Measurements from ENCODE around the gene LMBR1.

DNA sequence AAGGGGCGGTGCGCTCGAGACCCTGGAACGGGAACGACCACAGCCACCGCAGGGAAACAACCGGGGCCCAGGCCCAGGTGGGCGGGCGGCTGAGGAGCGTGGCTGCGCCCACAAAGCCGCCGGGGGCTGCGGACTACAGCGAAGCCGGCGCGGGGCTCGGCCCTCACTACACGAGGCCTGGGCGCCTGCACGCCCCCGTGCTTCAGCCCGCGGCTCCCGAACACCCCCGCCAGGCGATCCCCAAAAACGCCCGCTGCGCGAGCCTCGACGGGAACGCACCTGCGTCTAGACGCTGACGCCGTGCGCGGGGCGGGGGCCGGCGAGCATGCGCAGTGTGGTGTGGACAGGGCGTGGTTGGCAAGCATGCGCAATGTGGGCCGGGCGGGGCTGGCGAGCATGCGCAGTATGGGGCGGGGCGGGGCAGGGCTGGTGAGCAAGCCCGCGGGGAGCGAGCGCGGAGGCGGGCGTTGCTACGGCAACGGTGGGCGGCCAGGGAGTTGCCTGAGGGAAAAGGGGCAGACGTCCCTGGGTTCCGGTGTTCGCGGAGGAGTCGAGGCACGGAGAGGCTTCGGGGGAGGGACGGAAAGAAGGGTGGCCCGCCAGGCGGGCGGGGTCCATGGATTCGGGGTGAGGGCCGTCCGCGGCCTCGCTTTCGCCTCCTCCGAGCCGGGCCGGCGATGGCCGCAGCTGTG, 252.6 kb downstream of the LMBR1 start, which contains the start of gene RNF32:
- TF ChIP-seq RAD21 (IDR thresholded peaks at IDR 0.05; ENCODE audit: low read length) (no peak), POLR2A (IDR thresholded peaks at IDR 0.05; ENCODE audit: low read depth, low read length) (peak; percentile 63; the same call in 1 of the 2 replicates), CTCF (conservative IDR thresholded peaks at IDR 0.05; ENCODE audit: low read depth, low read length) (no peak), RCOR1 (IDR thresholded peaks at IDR 0.05; ENCODE audit: insufficient replicate concordance, low read length) (no peak), MAZ (IDR thresholded peaks at IDR 0.05; ENCODE audit: borderline replicate concordance, low read depth, low read length) (peak; percentile 69; the same call in 1 of the 2 replicates), SMC3 (IDR thresholded peaks at IDR 0.05; ENCODE audit: low read depth, low read length) (no peak), BHLHE40 (IDR thresholded peaks at IDR 0.05; ENCODE audit: low read depth, low read length) (no peak), RFX5 (IDR thresholded peaks at IDR 0.05; ENCODE audit: low read depth, low read length) (no peak), MAFK (IDR thresholded peaks at IDR 0.05; ENCODE audit: low read depth, low read length) (no peak)

Data from IMR-90 (cell line).